NCI-H1417 (cell line): Measurements from ENCODE around the gene RAB34.
A peak's percentile ranks its signal among the peaks of the same experiment; 100 is the strongest.

Experiments used
- DNase-seq, 3 experiments: peaks; one replicate each; lab custom pipeline; 2025; lab: John Stamatoyannopoulos, UW

Gene RAB34

GRCh38 chr17:28712032-28712704, 5.5 kb downstream of the RAB34 start:
- no peak for DNase-seq

GRCh38 chr17:28711723-28712031, 6.0 kb downstream of the RAB34 start, which contains the start of gene PROCA1:
Gene PROCA1 (minus strand): TSS chr17:28711888. CDS start chr17:28711660, 228 bp downstream.
- no peak for DNase-seq

GRCh38 chr17:28710861-28711722, 6.6 kb downstream of the RAB34 start:
- DNase-seq, result peak; percentile 88 to 96 (median 96)

GRCh38 chr17:28707339-28707720, 10.3 kb downstream of the RAB34 start:
- DNase-seq, result no peak

- DNase-seq, result no peak
Observed at GRCh38 chr17:28706471-28707338, 11.0 kb downstream of the RAB34 start.

- DNase-seq, result no peak
Observed at GRCh38 chr17:28705728-28706334, 11.8 kb downstream of the RAB34 start.

- DNase-seq, result no peak
Observed at GRCh38 chr17:28705074-28705659, 12.5 kb downstream of the RAB34 start.

- DNase-seq, result no peak
Observed at GRCh38 chr17:28704219-28704858, 13.3 kb downstream of the RAB34 start.

GRCh38 chr17:28703552-28704218, 14.0 kb downstream of the RAB34 start:
- DNase-seq, result no peak

GRCh38 chr17:28702752-28703150, 14.9 kb downstream of the RAB34 start:
- DNase-seq, result no peak

GRCh38 chr17:28702026-28702751, 15.5 kb downstream of the RAB34 start:
- DNase-seq, result no peak

- no peak for DNase-seq
Observed at GRCh38 chr17:28700830-28701492, 16.7 kb downstream of the RAB34 start.

GRCh38 chr17:28700278-28700677, 17.4 kb downstream of the RAB34 start:
- no peak for DNase-seq

GRCh38 chr17:28698253-28698941, 19.3 kb downstream of the RAB34 start:
- DNase-seq, result no peak

- DNase-seq, result no peak
Observed at GRCh38 chr17:28693869-28694268, 23.8 kb downstream of the RAB34 start.

- DNase-seq, result no peak
Observed at GRCh38 chr17:28689011-28689410, 28.7 kb downstream of the RAB34 start.

- no peak for DNase-seq
Observed at GRCh38 chr17:28688481-28688880, 29.2 kb downstream of the RAB34 start.

- DNase-seq, result no peak
Observed at GRCh38 chr17:28686296-28686695, 31.4 kb downstream of the RAB34 start.

GRCh38 chr17:28685366-28685765, 32.3 kb downstream of the RAB34 start:
- no peak for DNase-seq
